AG20443 (cell line): ENCODE measurements around the gene CDK3.
"Not testable (repeated sequence)": the region's sequence is repeated elsewhere in the genome, so short reads cannot be mapped to it uniquely, and the experiment has no call there.

Experiments
- DNase-seq: peaks from one replicate; pipeline ENCODE4 v3.0.0; 2012; ENCODE audit warnings: low spot score, mixed read lengths

Gene CDK3

GRCh38 chr17:76039121-76039520, 38.5 kb downstream of the CDK3 start:
- DNase-seq: no peak

- DNase-seq: no peak
These were observed 39.7 kb downstream of the CDK3 start for GRCh38 chr17:76040376-76040775.

GRCh38 chr17:76042868-76043267, 42.2 kb downstream of the CDK3 start:
- not testable (repeated sequence) for DNase-seq

- not testable (repeated sequence) for DNase-seq
These were observed 43.9 kb downstream of the CDK3 start for GRCh38 chr17:76044475-76045007.

- no peak for DNase-seq
These were observed 45.4 kb downstream of the CDK3 start for GRCh38 chr17:76046064-76046463.

- DNase-seq: no peak
These were observed 47.5 kb downstream of the CDK3 start for GRCh38 chr17:76048025-76048605.

GRCh38 chr17:76048711-76049110, 48.1 kb downstream of the CDK3 start:
- DNase-seq: no peak

- DNase-seq: no peak
These were observed 48.6 kb downstream of the CDK3 start for GRCh38 chr17:76049239-76049638.

- DNase-seq: no peak
These were observed 49.3 kb downstream of the CDK3 start for GRCh38 chr17:76049836-76050537.

- no peak for DNase-seq
These were observed 50.1 kb downstream of the CDK3 start for GRCh38 chr17:76050538-76051467.

GRCh38 chr17:76051561-76051960, 50.9 kb downstream of the CDK3 start:
- no peak for DNase-seq

GRCh38 chr17:76053246-76054111, 52.8 kb downstream of the CDK3 start:
- no peak for DNase-seq

GRCh38 chr17:76054112-76054476, 53.4 kb downstream of the CDK3 start:
- peak; percentile 57 for DNase-seq
